NCI-H2196 treated with DMSO at 0.1 percent for 48 hours (cell line): ENCODE measurements around the gene LUZP2.

ENCODE experiments used
- DNase-seq: peaks from one replicate; lab custom pipeline; 2025; ENCODE audit not compliant: unreplicated experiment; lab: John Stamatoyannopoulos, UW

LUZP2 gene

GRCh38 chr11:24560324-24560723 lies 63.5 kb downstream of the LUZP2 start:
- DNase-seq = no peak

GRCh38 chr11:24567380-24567779 lies 70.5 kb downstream of the LUZP2 start:
- no peak for DNase-seq

- no peak for DNase-seq
Observed at GRCh38 chr11:24572376-24572775, 75.5 kb downstream of the LUZP2 start.

GRCh38 chr11:24574461-24574860 lies 77.6 kb downstream of the LUZP2 start:
- DNase-seq = no peak

- no peak for DNase-seq
Observed at GRCh38 chr11:24575392-24575791, 78.5 kb downstream of the LUZP2 start.

GRCh38 chr11:24585192-24585591 lies 88.3 kb downstream of the LUZP2 start:
- DNase-seq = no peak

GRCh38 chr11:24587635-24588034 lies 90.8 kb downstream of the LUZP2 start:
- DNase-seq = no peak

GRCh38 chr11:24588081-24588480 lies 91.2 kb downstream of the LUZP2 start:
- DNase-seq = no peak

- no peak for DNase-seq
Observed at GRCh38 chr11:24589064-24589463, 92.2 kb downstream of the LUZP2 start.

- no peak for DNase-seq
Observed at GRCh38 chr11:24591283-24591682, 94.4 kb downstream of the LUZP2 start.

GRCh38 chr11:24592360-24592759 lies 95.5 kb downstream of the LUZP2 start:
- no peak for DNase-seq

GRCh38 chr11:24593332-24593731 lies 96.5 kb downstream of the LUZP2 start:
- no peak for DNase-seq

- DNase-seq = no peak
Observed at GRCh38 chr11:24594401-24594800, 97.5 kb downstream of the LUZP2 start.

- DNase-seq = no peak
Observed at GRCh38 chr11:24598641-24599040, 101.8 kb downstream of the LUZP2 start.

GRCh38 chr11:24609192-24610119 lies 112.6 kb downstream of the LUZP2 start:
- DNase-seq = no peak

- no peak for DNase-seq
Observed at GRCh38 chr11:24615451-24616160, 118.8 kb downstream of the LUZP2 start.

GRCh38 chr11:24617856-24618255 lies 121.0 kb downstream of the LUZP2 start:
- no peak for DNase-seq

GRCh38 chr11:24619900-24620299 lies 123.0 kb downstream of the LUZP2 start:
- DNase-seq = no peak

GRCh38 chr11:24622262-24622661 lies 125.4 kb downstream of the LUZP2 start:
- no peak for DNase-seq

- DNase-seq = no peak
Observed at GRCh38 chr11:24623121-24623520, 126.3 kb downstream of the LUZP2 start.

- no peak for DNase-seq
Observed at GRCh38 chr11:24624432-24624831, 127.6 kb downstream of the LUZP2 start.

- no peak for DNase-seq
Observed at GRCh38 chr11:24625975-24626374, 129.1 kb downstream of the LUZP2 start.
